ENCODE data around the gene ORMDL1.

DNA sequence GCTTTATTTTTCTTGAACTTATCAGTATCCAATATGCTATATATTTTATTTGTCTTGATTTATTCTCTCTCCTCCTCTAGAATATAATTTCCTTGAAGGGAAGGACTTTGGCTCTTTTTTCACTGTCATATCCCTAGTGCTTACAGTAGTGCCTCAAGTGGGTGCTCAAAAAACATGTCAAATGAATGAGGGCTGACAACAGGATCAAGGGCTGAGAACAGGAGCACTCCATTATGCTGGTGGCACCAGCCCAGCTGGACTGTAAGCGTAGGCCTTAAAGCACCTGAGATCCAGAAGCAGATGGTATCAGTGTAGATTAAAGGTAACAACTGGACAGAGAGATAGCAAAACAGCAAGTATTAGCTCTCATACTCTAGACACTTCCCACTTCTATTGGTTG, 46.4 kb upstream of the ORMDL1 start:
- TF ChIP-seq POLR2A (IDR thresholded peaks at IDR 0.05) (no peak), CTCF (IDR thresholded peaks at IDR 0.05) (no peak), POLR2AphosphoS5 (IDR thresholded peaks at IDR 0.05) (no peak), EP300 (IDR thresholded peaks at IDR 0.05) (no peak)

All from gastroesophageal sphincter (tissue), 3 donors.